ENCODE measurements around the gene COA6.

DNA sequence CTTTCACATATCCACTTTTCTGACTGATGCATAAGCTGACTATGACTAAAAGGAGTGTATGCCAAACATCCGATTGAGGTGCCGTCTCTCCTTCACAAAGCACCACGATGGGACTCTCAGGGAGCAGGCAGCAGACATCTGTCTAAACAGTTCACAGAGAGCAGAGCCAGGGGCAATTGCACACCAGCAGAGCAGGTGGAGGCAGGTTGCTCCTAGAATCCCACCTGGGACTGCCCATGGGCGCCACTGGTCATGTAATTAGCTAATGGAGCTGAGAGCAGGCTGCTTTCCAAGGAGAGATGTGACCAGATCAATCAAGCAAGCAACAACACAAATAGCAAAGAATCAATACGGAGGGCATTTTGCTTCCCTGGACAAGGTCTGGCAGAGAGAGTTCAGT, 30.5 kb upstream of the COA6 start:
- no peak for TF ChIP-seq EP300 (IDR thresholded peaks at IDR 0.05)
- TF ChIP-seq, protein P1, sequence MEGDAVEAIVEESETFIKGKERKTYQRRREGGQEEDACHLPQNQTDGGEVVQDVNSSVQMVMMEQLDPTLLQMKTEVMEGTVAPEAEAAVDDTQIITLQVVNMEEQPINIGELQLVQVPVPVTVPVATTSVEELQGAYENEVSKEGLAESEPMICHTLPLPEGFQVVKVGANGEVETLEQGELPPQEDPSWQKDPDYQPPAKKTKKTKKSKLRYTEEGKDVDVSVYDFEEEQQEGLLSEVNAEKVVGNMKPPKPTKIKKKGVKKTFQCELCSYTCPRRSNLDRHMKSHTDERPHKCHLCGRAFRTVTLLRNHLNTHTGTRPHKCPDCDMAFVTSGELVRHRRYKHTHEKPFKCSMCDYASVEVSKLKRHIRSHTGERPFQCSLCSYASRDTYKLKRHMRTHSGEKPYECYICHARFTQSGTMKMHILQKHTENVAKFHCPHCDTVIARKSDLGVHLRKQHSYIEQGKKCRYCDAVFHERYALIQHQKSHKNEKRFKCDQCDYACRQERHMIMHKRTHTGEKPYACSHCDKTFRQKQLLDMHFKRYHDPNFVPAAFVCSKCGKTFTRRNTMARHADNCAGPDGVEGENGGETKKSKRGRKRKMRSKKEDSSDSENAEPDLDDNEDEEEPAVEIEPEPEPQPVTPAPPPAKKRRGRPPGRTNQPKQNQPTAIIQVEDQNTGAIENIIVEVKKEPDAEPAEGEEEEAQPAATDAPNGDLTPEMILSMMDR (IDR thresholded peaks at IDR 0.05), result no peak
- TF ChIP-seq POLR2AphosphoS5 (IDR thresholded peaks at IDR 0.05), result no peak

All from esophagus muscularis mucosa (tissue), 4 donors.